Left cardiac atrium (tissue), 4 donors: ENCODE data around the gene ENO2. TPM values are rescaled to one million over a fixed set of nuclear protein-coding genes. Genes with fewer than 3 reads are reported as not detected.

Experiments used
- ATAC-seq, 2 donors: fragments of 200-7000 bp; cut with Tn5 transposase; one replicate each; pipeline ENCODE4 v1.9.1; 2020; ENCODE audit warnings: mild to moderate bottlenecking in 2 of 2, moderate library complexity in 2 of 2
- DNase-seq: peaks from one replicate; pipeline ENCODE4 v3.0.0-alpha.2; 2020
- intact Hi-C, 2 donors: fragments of 100-400 bp; cut with DNase I; formaldehyde crosslinking; loops; one replicate each; pipeline versions ENCODE4 v1.14.1 to v1.15.1; 2022 to 2023
- total RNA-seq, 2 donors: library from RNA; stranded (reverse); fragmentation: NEBNext Ultra II Directional; extraction: Animal tissue kit (Norgen Biotek cat#: 25700); gene quantifications; one replicate each; pipeline ENCODE4 v1.2.1, GENCODE V29; 2021
- donor health status: DM: no; HTN: yes; CAD: no.
- donor health status: DM: no; HTN: yes; CAD: no; lungs with severe emphysema.
- donor health status: DM: yes; HTN: yes; CAD: no.
- donor health status: Dilated cardiomyopathy.

The ENO2 gene
- total RNA-seq, 2 donors from 2014 or later: 12.8 to 24.9 TPM

- DNase-seq (no peak), ATAC-seq (no peak)
- intact Hi-C loops: no loop called here
These were observed 40.1 kb downstream of the ENO2 start for GRCh38 chr12:6954316-6955107.

DNA sequence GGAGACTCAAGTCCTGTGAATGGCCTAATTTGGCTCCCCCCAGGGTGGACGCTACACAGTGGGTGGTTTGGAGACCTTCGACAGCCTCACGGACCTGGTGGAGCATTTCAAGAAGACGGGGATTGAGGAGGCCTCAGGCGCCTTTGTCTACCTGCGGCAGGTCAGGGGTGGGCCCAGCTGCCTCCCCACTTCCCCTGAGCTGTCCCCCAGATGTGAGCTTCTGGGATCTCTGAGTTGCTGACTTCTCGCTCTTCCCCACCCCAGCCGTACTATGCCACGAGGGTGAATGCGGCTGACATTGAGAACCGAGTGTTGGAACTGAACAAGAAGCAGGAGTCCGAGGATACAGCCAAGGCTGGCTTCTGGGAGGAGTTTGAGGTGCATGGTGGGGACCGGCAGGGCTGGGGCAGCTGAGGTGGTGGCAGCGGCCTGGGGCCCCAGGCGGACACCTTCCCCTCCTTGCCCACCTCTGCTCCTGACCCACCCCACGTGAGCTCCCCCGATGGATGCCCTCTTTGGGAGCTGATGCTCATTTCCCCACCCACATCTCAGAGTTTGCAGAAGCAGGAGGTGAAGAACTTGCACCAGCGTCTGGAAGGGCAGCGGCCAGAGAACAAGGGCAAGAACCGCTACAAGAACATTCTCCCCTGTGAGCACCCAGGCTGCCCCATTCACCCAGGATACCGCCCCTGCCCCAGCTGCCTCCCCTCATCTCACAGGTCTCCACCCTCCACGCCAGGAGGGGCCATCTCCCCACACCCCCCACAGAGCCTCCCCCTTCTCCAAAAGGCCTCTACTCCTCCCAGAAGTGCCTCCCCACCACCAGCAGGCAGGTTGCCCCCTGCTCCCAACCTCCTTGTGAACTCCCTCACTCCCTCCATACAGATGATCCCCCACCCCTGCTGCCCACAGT, 41.0 kb downstream of the ENO2 start:
- ATAC-seq (no peak), DNase-seq (no peak)
- intact Hi-C loops: no loop called here

DNA sequence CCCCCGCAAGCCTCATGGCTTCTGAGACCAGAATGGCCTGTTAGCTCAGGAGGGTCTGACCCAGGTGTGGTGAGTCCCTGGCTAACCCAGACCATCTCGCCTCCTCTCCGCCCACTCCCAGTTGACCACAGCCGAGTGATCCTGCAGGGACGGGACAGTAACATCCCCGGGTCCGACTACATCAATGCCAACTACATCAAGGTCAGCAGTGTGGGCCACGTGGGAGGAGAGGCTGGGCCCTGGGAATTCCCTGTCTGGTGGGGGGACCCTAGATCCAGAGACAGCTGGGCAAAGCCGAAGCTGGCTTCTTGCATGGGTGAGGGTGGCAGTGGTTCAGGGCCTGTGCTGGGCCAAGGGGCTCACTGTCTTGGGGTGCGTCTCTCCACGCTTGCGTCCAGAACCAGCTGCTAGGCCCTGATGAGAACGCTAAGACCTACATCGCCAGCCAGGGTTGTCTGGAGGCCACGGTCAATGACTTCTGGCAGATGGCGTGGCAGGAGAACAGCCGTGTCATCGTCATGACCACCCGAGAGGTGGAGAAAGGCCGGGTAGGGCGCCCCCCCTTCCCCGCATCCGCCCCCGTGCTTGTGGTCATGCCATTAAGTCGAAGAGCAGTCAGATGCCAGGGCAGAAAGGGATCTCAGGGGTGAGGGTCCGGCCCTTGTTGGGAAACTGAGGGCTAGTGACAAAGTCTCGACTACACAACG, 41.8 kb downstream of the ENO2 start:
- no peak for DNase-seq
- intact Hi-C loops: no loop called here

DNA sequence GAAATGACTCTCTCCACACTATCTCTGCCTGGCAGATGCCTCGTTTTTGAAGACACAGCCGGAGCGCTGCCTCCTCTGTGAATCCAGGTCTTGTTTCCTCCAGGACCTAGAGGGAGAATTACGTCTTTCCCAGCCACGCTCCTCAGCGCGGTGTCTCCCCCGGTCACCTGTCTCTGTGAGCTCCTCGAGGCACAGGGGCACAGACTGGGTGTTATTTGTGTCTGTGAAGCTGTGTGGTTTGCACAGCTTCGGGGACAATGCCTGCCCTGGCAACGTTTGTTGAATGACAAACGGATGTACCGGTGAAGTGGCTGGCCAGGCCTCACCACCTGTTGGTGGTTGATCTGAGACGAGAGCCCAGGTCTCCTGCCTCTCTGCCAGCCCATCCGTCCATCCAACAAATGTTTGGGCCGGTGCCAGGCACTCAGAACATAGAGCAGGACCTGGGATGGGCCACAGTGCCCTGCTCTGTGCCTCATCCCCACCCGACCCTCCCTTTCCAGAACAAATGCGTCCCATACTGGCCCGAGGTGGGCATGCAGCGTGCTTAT, 42.8 kb downstream of the ENO2 start:
- DNase-seq (no peak), ATAC-seq (no peak)
- intact Hi-C loops: no loop called here

More for the DNA sequence above, 41.8 kb downstream of the ENO2 start:
- no peak for ATAC-seq

DNA sequence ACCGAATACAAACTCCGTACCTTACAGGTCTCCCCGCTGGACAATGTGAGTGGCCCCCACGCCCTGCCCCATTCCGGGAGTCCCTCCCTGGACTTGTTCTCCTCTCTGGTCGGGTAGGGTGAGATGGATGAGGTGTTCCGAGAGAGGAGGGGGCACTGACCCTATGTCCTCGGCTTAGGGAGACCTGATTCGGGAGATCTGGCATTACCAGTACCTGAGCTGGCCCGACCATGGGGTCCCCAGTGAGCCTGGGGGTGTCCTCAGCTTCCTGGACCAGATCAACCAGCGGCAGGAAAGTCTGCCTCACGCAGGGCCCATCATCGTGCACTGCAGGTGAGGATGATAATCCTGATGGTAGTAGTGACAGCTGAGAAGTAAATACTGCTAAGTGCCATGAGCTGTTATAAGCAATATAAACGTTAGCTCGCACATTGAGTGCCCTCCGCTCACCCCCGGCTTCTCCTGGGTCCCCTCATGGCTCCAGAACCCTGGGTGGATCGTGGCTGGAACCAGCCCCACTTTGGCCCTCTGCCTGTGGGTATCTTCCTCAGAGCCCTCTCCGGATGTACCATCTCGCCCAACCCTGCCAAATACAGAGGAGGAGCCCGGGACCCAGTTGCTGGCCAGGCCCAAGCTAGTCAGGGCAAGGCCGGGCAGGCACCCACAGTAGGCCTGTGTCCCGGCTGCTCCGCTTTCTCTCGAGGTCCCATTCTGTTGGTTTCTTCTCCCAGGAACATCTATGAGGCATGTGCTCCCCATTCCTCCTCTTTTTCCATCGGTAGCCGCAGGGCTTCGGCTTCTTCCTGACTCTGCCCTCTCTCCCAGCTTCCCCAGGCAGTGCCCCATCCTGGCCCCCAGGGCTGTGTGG, 43.6 kb downstream of the ENO2 start:
- ATAC-seq (no peak), DNase-seq (no peak)
- intact Hi-C loops: no loop called here

DNA sequence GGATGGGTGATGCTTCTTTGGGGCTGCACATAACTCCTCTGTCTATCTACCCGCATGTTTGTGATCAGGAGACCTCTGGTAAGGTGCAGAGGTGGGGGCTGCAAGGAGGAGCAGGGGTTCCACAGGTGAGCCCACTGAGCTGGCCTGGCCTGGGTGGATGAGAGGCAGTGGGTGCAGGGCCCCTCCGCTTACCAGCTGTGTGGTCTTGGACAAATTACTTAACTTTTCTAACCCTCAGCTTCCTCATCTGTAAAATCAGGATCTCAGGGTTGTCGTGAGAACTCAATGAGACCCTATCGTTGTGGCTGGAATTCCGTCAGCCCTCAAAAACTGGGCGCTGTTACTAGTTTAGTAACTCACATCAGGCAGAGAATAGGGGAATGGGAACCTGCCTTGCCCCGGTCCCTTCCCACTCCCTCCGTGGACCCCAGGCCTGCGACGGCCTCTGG, 44.3 kb downstream of the ENO2 start:
- ATAC-seq (no peak), DNase-seq (no peak)
- intact Hi-C loops: no loop called here

- peak; percentile 34 for DNase-seq
- ATAC-seq: peak; percentile 17 to 25
- intact Hi-C loops: no loop called here
These were observed 44.9 kb downstream of the ENO2 start for GRCh38 chr12:6959058-6959804.

GRCh38 chr12:6959805-6960592, 45.6 kb downstream of the ENO2 start:
- peak; percentile 25 for DNase-seq
- ATAC-seq: no peak
- intact Hi-C loops: loop anchor here in 1 of 2 donors (2.0 kb wide), 1 partner anchor 15 kb away; the partner anchor contains the start of gene C12orf57

DNA sequence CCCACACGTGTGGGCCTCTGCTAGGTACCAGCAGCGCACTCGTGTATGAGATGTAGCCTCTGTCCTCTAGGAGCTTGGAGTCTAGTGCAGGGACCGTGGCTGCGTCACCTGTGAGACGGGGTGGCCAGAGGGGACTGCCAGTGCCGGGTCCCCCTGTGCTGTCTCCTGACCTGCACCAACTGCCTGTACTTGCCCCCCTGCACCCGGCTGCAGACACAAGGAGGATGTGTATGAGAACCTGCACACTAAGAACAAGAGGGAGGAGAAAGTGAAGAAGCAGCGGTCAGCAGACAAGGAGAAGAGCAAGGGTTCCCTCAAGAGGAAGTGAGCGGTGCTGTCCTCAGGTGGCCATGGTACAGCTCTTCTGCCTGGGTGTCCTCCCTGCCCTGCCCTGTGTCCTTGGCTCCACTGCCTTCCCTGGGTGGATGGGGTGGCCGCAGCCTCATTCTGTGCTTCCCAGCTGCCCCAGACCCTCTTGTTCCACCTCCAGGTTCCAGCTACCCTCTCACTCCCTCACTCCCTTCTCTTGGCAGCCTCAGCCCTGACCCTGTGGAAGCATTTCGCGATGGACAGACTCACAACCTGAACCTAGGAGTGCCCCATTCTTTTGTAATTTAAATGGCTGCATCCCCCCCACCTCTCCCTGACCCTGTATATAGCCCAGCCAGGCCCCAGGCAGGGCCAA, 46.4 kb downstream of the ENO2 start:
- ATAC-seq (no peak), DNase-seq (no peak)
- intact Hi-C loops: loop anchor here in 1 of 2 donors (2.0 kb wide), 1 partner anchor 16 kb away; the partner anchor contains the start of gene C12orf57

DNA sequence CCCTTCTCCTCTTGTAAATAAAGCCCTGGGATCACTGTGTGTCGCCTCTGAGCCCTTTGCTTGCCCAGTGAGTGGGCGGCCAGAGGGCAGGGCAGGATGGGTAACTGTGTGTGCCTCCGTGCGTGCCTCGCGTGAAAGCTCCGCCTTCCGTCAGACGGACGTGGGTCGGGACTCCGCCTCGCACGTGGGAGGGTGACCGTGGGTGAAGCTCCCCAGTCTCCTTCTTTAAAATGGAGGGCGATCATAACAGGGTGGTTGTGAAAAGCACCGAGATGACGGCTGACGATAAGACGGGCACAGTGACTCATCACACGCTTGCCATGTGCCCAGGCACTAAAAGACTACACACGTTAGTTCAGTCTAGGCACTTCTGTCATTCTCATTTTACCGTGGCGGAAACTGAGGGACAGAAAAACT, 46.9 kb downstream of the ENO2 start:
- DNase-seq (peak; percentile 75), ATAC-seq (peak; percentile 32 to 45)
- intact Hi-C loops: loop anchor here in 1 of 2 donors (2.0 kb wide), 1 partner anchor 16 kb away; the partner anchor contains the start of gene C12orf57

GRCh38 chr12:6961695-6962284, 47.4 kb downstream of the ENO2 start:
- intact Hi-C loops: loop anchor here in 1 of 2 donors (2.0 kb wide), 1 partner anchor 17 kb away; the partner anchor contains the start of gene C12orf57
- DNase-seq (peak; percentile 77), ATAC-seq (peak; percentile 38 to 50)

- intact Hi-C loops: no loop called here
- ATAC-seq (no peak), DNase-seq (peak; percentile 31)
These were observed 48.1 kb downstream of the ENO2 start for GRCh38 chr12:6962285-6963015.

- ATAC-seq (no peak), DNase-seq (no peak)
- intact Hi-C loops: no loop called here
These were observed 48.8 kb downstream of the ENO2 start for GRCh38 chr12:6963016-6963731.

DNA sequence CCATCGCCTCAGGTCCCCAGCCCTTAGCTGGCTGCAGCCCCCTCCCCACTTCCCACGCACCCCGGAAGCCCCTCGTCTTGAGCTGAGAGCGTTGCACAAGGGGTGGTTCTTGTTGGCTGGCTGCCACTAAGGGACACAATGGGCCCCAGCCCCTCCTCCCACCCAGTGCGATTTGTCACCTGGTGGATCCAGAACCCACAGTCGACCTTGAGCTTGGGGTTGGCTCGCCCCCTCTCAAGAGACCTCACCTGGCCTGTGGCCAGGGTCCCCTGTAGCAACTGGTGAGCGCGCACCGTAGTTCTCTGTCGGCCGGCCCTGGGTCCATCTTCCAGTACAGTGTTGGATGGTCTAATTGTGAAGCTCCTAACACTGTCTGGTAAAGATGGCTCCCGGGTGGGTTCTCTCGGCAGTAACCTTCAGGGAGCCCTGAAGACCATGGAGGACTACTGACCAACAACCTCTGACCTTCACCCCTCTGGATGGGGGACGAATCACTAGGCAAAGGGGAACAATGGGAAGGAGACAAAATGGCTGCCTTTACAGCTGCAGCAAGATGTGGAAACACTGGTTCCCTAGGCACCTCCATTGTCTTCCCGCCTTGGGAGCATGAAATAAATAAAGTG, 49.5 kb downstream of the ENO2 start:
- ATAC-seq (no peak), DNase-seq (peak; percentile 33)
- intact Hi-C loops: loop anchor here in 1 of 2 donors (2.0 kb wide), 1 partner anchor 41 kb away; no protein-coding TSS in a partner anchor
